SU-DHL-6 (cell line): ENCODE data around the gene TMEM154.

Source experiments
- H2AFZ ChIP-seq: fragments of 200-600 bp; sonication (generic); 2 replicates; pipeline ENCODE4 v1.6.1; 2014; ENCODE audit warnings: low read depth, mild to moderate bottlenecking, moderate library complexity, mixed read lengths, antibody characterized with exemption, low read length; ENCODE audit not compliant: severe bottlenecking
- H3F3A ChIP-seq: fragments of 200-600 bp; shearing (Covaris generic); 2 replicates; pipeline ENCODE4 v1.6.0; 2016; ENCODE audit warnings: antibody characterized with exemption, mild to moderate bottlenecking; ENCODE audit not compliant: insufficient read depth
- H3K27ac ChIP-seq: fragments of 200-600 bp; sonication (generic); 2 replicates; pipeline ENCODE4 v1.5.1; 2016; ENCODE audit warnings: low read depth, mild to moderate bottlenecking, low read length, moderate library complexity, mixed read lengths
- H3K27me3 ChIP-seq: fragments of 200-600 bp; sonication (generic), shearing (Covaris generic); 2 replicates; pipeline ENCODE4 v1.6.0; 2014; ENCODE audit warnings: mild to moderate bottlenecking, low read length
- H3K36me3 ChIP-seq: fragments of 200-600 bp; sonication (generic); 2 replicates; pipeline ENCODE4 v1.6.1; 2014; ENCODE audit warnings: mild to moderate bottlenecking, low read length, mixed read lengths
- H3K4me2 ChIP-seq: fragments of 300-600, 200-600 bp; shearing (Covaris generic), sonication (generic); 2 replicates; pipeline ENCODE4 v1.6.0; 2014; ENCODE audit warnings: low read length, low read depth, mild to moderate bottlenecking; ENCODE audit not compliant: poor library complexity, severe bottlenecking
- H3K4me3 ChIP-seq: fragments of 200-600 bp; sonication (generic); 2 replicates; pipeline ENCODE4 v1.5.1; 2014; ENCODE audit warnings: antibody characterized with exemption, low read length, mild to moderate bottlenecking, mixed read lengths; ENCODE audit not compliant: insufficient read depth, poor library complexity, severe bottlenecking
- H3K79me2 ChIP-seq: fragments of 200-600 bp; sonication (generic); 2 replicates; pipeline ENCODE4 v1.6.1; 2014; ENCODE audit warnings: mild to moderate bottlenecking, low read length, moderate library complexity; ENCODE audit not compliant: insufficient read depth
- H3K9ac ChIP-seq: fragments of 200-600 bp; sonication (generic); 2 replicates; pipeline ENCODE4 v1.7.0; 2014; ENCODE audit warnings: mild to moderate bottlenecking, low read length
- H3K9me2 ChIP-seq: fragments of 200-600 bp; sonication (generic); replicated peaks from 2 replicates; pipeline ENCODE4 v1.6.1; 2014; ENCODE audit warnings: low read length; ENCODE audit not compliant: insufficient read depth
- H3K9me3 ChIP-seq: fragments of 200-600 bp; sonication (generic); 2 replicates; pipeline ENCODE4 v1.6.1; 2014; ENCODE audit warnings: low read length, mixed read lengths; ENCODE audit not compliant: insufficient read depth
- H4K20me1 ChIP-seq: fragments of 200-600 bp; sonication (generic); 2 replicates; pipeline ENCODE4 v1.6.1; 2014; ENCODE audit warnings: low read depth, mild to moderate bottlenecking, antibody characterized with exemption, low read length, moderate library complexity, mixed read lengths
- EZH2phosphoT487 ChIP-seq: fragments of 200-600 bp; sonication (generic), shearing (Covaris generic); conservative IDR thresholded peaks from 2 replicates; pipeline ENCODE4 v1.6.1; 2018; ENCODE audit warnings: mild to moderate bottlenecking, antibody characterized with exemption, low read length, moderate library complexity, mixed read lengths
- TF ChIP-seq, protein P1 (sequence below): fragments of 200-600 bp; sonication (generic); IDR thresholded peaks from one replicate; pipeline ENCODE4 v1.5.1; 2017; ENCODE audit warnings: antibody characterized with exemption, mild to moderate bottlenecking, low read length, moderate library complexity; ENCODE audit not compliant: insufficient read depth, poor library complexity, severe bottlenecking

The TMEM154 gene

DNA sequence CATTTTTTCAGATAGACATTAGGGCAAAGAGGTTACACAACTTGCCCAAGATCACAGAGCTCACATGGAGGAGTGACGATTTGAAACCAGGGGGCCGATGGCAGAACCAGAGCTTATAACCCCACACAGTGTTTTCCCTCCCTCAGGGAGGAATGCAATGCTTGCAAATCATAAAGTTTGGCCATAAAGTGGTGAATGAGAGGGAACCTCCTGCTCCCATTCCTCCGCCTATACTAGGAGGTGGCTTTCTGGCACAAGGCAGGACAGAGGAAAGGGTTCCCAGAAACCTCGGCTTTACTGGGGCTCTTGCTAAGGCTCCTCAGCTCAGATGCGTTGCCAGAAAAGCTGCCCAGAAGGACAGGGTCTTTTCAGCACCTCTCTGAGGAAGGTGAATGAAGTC lies 19.3 kb downstream of the TMEM154 start:
- Histone ChIP-seq H3K4me3 (peak overlapping the region; percentile 16), H3K79me2 (peaks cover 83% of the 10 kb centered on the region), H3K9me2 (no peaks in the 10 kb centered on the region), H3K4me2 (peak overlapping the region; percentile 97), H2AFZ (no peak overlapping the region), H3K9me3 (peaks cover 22% of the 10 kb centered on the region; the same call in 1 of the 2 replicates), H3K27ac (peak overlapping the region; percentile 97), H3K9ac (peak overlapping the region; percentile 72), H3F3A (peaks cover 64% of the 10 kb centered on the region), H4K20me1 (no peaks in the 10 kb centered on the region), H3K36me3 (peaks cover 29% of the 10 kb centered on the region), H3K27me3 (no peaks in the 10 kb centered on the region)
- no peak for TF ChIP-seq EZH2phosphoT487
- TF ChIP-seq, protein P1, sequence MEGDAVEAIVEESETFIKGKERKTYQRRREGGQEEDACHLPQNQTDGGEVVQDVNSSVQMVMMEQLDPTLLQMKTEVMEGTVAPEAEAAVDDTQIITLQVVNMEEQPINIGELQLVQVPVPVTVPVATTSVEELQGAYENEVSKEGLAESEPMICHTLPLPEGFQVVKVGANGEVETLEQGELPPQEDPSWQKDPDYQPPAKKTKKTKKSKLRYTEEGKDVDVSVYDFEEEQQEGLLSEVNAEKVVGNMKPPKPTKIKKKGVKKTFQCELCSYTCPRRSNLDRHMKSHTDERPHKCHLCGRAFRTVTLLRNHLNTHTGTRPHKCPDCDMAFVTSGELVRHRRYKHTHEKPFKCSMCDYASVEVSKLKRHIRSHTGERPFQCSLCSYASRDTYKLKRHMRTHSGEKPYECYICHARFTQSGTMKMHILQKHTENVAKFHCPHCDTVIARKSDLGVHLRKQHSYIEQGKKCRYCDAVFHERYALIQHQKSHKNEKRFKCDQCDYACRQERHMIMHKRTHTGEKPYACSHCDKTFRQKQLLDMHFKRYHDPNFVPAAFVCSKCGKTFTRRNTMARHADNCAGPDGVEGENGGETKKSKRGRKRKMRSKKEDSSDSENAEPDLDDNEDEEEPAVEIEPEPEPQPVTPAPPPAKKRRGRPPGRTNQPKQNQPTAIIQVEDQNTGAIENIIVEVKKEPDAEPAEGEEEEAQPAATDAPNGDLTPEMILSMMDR: no peak

DNA sequence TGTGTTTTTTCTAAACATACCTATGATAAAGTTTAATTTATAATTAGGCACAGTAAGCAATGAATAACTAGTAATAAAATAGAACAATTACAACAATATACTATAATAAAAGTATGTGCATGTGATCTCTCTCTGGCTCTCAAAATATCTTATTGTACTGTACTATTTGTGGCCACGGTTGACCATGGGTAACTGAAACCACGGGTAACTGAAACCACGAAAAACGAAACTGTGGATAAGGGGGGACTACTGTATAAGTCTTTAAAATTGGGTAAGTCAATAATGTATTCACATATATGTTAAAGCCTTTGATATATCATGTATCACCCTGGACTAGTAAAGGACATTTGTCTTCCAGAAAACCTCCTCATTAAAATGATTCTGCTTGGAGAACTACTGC lies 20.0 kb downstream of the TMEM154 start:
- Histone ChIP-seq H3K9me2 (no peaks in the 10 kb centered on the region), H3K9ac (peak overlapping the region; percentile 72), H3K27ac (peak overlapping the region; percentile 97), H3K27me3 (no peaks in the 10 kb centered on the region), H3F3A (peaks cover 57% of the 10 kb centered on the region), H3K79me2 (peaks cover 84% of the 10 kb centered on the region), H3K4me2 (peak overlapping the region; percentile 97), H3K9me3 (peaks cover 22% of the 10 kb centered on the region; the same call in 1 of the 2 replicates), H3K36me3 (peaks cover 29% of the 10 kb centered on the region), H3K4me3 (peak overlapping the region; percentile 23), H2AFZ (no peak overlapping the region), H4K20me1 (no peaks in the 10 kb centered on the region)
- TF ChIP-seq EZH2phosphoT487: no peak
- TF ChIP-seq, protein P1: no peak

DNA sequence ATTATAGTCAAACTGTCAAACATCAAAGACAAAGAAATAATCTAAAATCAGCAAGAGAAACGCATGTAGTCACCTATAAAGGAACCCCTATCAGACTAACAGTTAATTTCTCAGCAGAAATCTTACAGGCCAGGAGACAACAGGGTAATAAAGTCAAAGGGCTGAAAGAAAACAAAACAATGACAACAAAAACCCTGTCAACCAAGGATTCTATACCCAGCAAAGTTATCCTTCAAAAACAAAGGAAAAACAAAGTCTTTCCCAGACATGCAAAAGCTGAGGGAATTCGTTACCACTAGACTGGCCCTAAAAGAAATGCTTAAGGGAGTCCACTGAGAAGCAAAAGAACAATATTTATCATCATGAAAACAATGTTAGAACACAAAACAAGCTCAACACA lies 22.1 kb downstream of the TMEM154 start:
- Histone ChIP-seq H3K4me3 (no peak overlapping the region), H2AFZ (no peak overlapping the region), H3K36me3 (peaks cover 33% of the 10 kb centered on the region), H3K4me2 (no peak overlapping the region), H3K27ac (no peak overlapping the region), H3K9ac (no peak overlapping the region), H3K9me2 (no peaks in the 10 kb centered on the region), H3K79me2 (peaks cover 86% of the 10 kb centered on the region), H3K27me3 (no peaks in the 10 kb centered on the region), H4K20me1 (no peaks in the 10 kb centered on the region), H3K9me3 (peaks cover 22% of the 10 kb centered on the region; the same call in 1 of the 2 replicates), H3F3A (peaks cover 37% of the 10 kb centered on the region)
- TF ChIP-seq, protein P1: no peak
- no peak for TF ChIP-seq EZH2phosphoT487
